IPS DF 4.7 (cell line): ENCODE data around the gene CCSER1.
"Not testable (repeated sequence)": the region's sequence is repeated elsewhere in the genome, so short reads cannot be mapped to it uniquely, and the experiment has no call there.

Experiments used
- DNase-seq: peaks from one replicate; pipeline ENCODE4 v3.0.0-alpha.2; 2013; ENCODE audit warnings: low spot score; ENCODE audit errors: extremely low read depth

The CCSER1 gene

GRCh38 chr4:90290345-90290744, 163.2 kb downstream of the CCSER1 start:
- no peak for DNase-seq

DNA sequence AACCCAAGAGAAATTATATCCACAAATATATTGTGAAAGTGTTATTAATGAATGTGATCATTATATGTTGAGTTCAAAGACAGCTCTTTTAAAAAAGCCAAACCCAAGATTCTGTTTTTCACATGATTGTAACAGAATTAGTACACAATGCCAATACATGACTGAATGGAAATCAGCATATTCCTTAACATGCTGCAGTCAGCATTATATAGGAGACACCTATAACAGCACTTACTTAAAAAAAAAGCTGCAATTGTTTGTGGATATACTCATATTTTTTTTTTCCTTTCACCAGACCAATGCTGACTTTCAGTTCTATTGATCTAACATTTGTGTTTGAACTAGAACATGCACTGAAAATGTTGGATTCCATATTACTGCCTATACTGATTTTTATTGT, 165.2 kb downstream of the CCSER1 start:
- no peak for DNase-seq

- DNase-seq = no peak
Observed at GRCh38 chr4:90293320-90293719, 166.1 kb downstream of the CCSER1 start.

DNA sequence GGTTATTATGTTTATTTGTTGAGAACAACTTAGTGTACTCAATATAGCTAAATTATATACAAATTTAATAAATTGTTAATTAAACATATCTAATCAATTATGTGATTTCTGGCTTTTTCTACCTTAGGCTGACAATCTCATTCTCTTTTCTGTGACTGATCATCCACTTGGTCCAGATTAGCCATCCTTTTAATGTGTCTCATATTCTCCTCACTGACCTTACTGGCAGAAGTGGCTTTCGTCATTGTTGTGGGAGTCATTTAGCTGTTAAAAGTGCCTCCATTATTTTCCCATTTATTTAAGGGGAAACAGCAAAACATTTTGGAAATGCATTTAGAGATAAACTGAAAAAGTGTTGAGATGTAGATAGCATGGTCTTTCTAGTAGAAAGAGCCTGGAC, 172.2 kb downstream of the CCSER1 start:
- no peak for DNase-seq

GRCh38 chr4:90306810-90307209, 179.6 kb downstream of the CCSER1 start:
- DNase-seq = no peak

DNA sequence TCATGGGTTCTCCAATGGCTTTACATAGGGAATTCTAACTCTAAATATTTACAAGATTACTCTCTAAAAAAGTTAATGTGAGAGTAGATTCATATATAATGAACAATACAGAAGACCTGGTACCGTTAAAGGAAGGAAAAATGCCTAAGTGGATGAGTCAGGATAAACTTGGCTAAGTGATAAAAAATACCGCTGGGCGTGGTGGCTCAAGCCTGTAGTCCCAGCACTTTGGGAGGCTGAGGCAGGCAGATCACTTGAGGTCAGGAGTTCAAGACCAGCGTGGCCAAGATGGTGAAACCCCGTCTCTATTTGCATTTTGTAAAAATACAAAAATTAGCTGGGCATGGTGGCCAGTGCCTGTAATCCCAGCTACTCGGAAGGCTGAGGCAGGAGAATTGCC, 189.9 kb downstream of the CCSER1 start:
- DNase-seq = not testable (repeated sequence)

DNA sequence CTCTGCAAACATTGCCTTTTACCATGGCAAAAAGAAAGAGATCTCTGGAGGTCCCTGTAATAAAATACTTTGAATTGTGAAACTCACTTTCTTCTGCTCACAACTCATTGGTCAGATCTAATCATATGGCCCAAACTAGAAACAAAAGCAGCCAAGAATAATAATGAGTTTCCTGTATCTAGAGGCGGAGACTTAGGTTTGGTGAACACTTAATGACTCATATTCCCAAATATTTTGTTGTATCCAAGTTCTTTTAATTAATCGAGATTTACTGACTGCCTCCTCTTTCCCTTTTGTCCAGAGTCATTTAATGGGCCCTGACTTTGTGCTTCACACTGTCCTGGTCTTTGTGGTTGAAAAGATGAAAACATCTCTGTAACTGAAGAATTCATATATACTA, 190.6 kb downstream of the CCSER1 start:
- no peak for DNase-seq

GRCh38 chr4:90318193-90318592, 191.0 kb downstream of the CCSER1 start:
- DNase-seq = no peak

GRCh38 chr4:90328558-90328957, 201.4 kb downstream of the CCSER1 start:
- no peak for DNase-seq

- DNase-seq = no peak
Observed at GRCh38 chr4:90330546-90330945, 203.4 kb downstream of the CCSER1 start.

DNA sequence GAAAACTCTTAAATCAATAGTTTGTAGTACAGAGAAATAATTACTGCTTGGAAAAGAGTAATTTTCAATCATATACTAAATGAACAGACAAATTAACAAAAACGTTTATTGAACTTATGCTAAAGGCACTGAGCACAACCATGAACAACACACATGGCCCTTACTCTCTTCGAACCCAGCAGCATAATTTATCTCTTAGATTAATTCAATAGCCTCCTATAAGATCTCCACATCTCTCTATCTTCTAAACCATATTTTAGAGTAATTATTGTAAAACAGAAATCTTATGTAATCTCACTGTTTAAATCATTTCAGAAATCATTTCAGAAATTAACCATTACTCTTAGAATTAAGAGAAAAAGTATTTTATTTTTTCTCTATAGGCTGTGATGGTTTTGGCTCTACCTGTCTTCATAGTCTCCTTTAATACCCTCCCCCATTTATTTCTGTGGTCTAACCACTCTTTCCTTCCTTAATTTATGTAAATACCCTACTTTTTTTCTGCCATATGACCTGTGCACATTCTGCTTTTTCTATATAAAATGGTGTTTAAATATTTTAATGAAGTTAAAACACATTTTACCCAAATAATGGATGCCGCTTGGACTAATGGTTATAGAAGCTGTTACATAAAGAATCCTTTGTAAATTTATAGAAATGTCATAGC, 218.5 kb downstream of the CCSER1 start:
- no peak for DNase-seq

DNA sequence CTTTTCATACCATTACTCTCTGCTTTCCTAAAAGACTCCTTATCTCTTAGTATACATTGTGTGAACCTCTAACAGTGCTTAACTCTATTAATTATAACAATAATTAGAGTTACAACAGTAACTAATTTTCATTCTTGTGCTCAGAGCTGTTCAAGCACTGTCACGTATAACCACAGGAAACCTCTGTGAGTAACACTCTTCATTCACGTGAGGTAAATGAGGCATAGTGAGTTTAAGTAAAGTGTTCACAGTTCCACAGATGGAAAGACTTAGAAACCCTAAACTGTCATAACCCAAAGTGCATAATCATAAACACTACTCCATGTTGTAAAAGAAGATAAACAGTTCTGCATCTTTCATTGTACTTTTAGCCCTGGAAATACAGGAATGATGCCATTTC, 222.4 kb downstream of the CCSER1 start:
- DNase-seq = no peak

DNA sequence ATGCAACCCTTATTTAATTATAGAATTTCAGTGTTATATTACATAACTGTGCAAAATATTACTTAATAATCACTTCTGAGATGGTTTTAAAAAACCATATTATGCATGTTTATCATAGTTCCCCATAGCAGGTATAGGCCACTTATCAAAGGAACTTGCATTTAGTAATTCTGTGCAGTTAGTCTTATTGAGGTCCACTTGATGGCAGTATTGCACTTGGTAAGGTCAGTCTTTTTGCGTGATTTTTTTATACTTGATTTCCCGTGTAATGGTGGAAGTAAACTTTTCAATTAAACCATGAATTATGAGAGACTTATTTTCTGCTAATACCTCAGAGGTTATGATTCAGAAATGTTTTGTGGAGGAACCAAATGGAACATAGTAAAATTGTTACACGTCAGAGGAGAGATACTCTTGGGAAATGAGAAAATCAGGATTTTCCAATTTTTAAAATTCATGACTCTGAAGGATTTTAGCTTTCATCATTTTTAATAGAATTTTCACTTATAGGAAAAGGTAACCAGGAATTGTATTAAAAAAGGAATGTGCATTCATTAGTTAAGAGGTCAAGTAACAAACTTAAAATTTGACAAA, 230.0 kb downstream of the CCSER1 start:
- peak; percentile 14 for DNase-seq

- no peak for DNase-seq
Observed at GRCh38 chr4:90375081-90375480, 247.9 kb downstream of the CCSER1 start.

DNA sequence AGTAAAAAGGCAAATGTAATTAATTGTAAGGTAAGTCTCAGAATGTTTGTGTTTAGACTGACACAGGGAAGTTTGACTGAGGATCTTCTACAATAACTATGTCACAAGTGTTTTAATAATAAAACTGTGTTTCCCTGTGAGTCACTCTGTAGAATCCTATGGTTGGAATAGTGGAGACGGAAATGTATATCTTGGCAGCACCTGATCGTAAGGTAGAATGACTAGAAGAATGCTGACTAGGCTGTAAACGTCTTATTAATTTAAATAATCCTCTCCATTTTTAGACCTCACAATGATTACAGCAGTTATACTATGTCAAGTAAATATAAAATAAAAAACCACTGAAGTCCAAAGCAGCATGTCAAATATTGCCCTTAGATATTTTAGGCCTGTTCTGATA, 266.0 kb downstream of the CCSER1 start:
- no peak for DNase-seq

DNA sequence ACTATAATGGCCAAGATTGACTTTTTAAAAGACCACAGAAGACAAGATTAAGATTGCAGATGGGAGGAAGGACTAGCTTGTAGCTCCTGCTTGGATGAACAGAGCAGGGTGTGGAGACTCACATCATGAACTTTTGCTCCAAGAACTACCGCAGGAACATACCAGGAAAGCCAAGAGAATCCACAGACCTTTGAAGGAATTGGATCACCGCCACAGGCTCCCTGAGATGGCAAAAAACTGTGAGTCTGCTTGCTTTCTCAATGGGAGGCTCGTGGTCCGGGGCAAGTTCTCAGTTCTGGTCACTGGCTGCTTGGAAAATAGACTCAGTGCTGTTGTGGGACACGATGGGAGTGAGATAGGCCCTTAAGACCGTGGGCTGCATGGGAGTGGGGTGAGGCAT, 276.6 kb downstream of the CCSER1 start:
- no peak for DNase-seq

DNA sequence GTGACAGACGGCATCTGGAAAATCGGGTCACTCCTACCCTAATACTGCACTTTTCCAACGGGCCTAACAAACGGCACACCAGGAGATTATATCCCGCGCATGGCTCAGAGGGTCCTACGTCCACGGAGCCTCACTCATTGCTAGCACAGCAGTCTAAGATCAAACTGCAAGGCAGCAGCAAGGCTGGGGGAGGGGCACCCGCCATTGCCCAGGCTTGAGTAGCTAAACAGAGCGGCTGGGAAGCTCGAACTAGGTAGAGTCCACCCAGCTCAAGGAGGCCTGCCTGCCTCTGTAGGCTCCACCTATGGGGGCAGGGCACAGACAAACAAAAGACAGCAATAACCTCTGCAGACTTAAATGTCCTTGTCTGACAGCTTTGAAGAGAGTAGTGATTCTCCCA, 280.7 kb downstream of the CCSER1 start:
- not testable (repeated sequence) for DNase-seq

GRCh38 chr4:90412786-90413185, 285.6 kb downstream of the CCSER1 start:
- DNase-seq = not testable (repeated sequence)

DNA sequence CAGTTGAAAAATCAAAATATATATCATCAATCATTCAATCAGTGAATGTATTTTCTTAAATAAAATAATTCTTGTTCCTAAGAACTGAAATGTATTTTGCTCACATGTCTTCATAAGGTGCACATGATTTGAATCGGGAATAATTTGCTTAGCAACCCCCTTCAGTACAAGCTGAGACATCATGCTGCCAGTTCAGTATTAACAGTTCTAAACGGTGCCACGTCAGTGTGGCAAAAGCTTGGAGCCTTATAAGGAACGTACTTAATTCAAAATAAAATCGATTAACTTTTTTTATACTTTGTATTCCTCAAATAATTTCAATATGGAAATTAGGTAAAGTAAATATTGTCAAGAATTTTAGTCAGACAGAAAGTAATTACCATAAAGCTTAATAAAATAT, 287.9 kb downstream of the CCSER1 start:
- no peak for DNase-seq

DNA sequence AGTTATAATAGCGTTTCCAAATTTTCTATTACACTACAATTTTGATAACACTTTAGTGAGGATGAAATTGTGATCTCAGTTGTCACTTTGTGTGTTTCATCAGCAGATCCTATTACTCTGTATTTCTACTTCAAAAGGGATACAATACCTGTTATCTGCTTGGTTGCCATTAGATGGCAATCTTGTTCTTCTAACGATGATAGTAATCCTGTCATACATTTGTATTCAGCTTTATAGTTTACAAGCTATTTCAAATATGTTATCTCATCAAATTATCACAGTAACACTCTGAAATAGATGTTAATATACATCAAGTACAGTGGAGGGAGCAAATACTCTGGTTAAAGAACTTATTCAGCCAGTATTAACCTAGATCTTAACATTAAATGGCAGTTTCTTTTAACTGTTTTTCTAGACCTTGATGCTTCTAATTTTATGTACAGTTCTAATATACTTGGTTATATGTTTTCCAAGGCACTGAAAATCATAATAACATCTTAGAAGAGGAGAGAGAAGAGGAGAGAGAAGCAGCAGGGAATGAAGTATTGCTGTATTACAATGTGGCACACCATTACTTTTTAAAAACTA, 292.0 kb downstream of the CCSER1 start:
- DNase-seq = peak; percentile 33

DNA sequence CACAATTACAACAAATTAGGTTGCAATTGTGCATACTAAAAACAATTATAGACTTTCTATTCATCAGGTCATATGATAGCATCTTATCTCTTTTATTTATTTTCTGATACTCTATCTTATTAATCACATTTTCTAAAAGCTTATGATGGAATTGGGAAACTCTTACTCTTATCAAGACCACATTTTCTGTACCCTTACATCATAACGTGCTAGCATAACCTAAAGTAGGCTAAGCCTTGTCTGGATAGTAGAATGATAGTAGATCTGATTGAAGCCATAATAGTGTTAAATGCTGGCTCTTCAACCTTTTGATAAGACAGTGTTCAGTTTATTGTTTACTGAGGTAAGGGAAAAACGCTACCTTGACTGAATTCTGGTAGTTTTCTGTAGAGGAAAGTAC, 294.0 kb downstream of the CCSER1 start:
- no peak for DNase-seq

DNA sequence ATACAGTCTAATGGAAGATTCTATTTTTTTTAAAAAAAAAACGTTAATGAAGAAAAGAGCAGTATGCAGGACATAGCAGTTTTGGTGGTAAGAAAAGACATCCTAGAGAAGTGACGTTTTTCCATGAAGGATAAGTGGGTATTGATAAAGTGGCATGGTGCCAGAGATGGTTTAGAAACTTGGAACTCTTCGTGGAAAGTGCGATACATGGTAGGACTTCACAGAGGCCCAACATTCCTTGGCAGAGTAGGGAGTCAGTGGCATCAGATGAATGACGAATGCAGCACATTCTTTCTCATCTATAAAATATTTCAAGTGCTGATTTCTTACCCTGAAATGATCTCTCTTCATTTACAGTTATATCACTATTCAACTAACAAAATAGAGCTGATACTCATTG, 298.7 kb downstream of the CCSER1 start:
- DNase-seq = no peak

DNA sequence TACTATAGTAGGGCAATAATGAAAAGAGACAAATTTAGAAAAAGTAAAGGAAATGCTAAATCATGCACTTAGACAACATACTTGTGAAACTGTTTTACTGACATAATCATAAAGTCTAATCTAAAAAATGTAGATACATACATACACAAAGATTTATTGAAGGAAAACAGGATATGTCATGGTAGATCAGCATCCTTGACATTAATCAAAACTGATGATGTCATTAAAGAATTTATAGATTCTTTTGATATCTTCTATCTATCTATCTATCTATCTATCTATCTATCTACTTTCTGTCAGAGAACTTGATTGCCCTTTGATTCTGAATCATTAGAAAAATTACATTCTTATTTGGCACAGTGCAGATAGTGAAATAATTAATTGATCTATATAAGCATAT, 311.3 kb downstream of the CCSER1 start:
- DNase-seq = no peak
